MG63 (cell line): ENCODE data around the gene TRIM49. TPM values are rescaled to one million over a fixed set of nuclear protein-coding genes. Genes with fewer than 3 reads are reported as not detected.
"Not testable (repeated sequence)": the region's sequence is repeated elsewhere in the genome, so short reads cannot be mapped to it uniquely, and the experiment has no call there.

Experiments used
- DNase-seq: peaks from one replicate; pipeline ENCODE4 v3.0.0-alpha.2; 2020
- H3K27me3 ChIP-seq: fragments of 250-450 bp; sonication (Bioruptor Pico); 2 replicates; pipeline ENCODE4 v1.5.1; 2020; ENCODE audit warnings: mild to moderate bottlenecking, moderate library complexity
- H3K36me3 ChIP-seq: fragments of 250-450 bp; sonication (Bioruptor Pico); 2 replicates; pipeline ENCODE4 v1.5.1; 2020; ENCODE audit warnings: mild to moderate bottlenecking, moderate library complexity
- H3K4me3 ChIP-seq: fragments of 250-450 bp; sonication (Bioruptor Pico); 2 replicates; pipeline ENCODE4 v1.5.1; 2020; ENCODE audit warnings: mild to moderate bottlenecking, moderate library complexity
- H3K9me3 ChIP-seq: fragments of 250-450 bp; sonication (Bioruptor Pico); 2 replicates; pipeline ENCODE4 v1.5.1; 2020; ENCODE audit warnings: mild to moderate bottlenecking, moderate library complexity
- total RNA-seq: library from RNA; depleted of rRNA; stranded (reverse); fragments of >200 nt; shearing (Covaris generic); gene quantifications from 2 replicates; pipeline ENCODE4 v1.2.3, GENCODE V29; 2014; ENCODE audit warnings: low replicate concordance; rRNA removed

Gene TRIM49, protein sequence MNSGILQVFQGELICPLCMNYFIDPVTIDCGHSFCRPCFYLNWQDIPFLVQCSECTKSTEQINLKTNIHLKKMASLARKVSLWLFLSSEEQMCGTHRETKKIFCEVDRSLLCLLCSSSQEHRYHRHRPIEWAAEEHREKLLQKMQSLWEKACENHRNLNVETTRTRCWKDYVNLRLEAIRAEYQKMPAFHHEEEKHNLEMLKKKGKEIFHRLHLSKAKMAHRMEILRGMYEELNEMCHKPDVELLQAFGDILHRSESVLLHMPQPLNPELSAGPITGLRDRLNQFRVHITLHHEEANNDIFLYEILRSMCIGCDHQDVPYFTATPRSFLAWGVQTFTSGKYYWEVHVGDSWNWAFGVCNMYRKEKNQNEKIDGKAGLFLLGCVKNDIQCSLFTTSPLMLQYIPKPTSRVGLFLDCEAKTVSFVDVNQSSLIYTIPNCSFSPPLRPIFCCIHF
- not detected in 2 replicates for total RNA-seq

DNA sequence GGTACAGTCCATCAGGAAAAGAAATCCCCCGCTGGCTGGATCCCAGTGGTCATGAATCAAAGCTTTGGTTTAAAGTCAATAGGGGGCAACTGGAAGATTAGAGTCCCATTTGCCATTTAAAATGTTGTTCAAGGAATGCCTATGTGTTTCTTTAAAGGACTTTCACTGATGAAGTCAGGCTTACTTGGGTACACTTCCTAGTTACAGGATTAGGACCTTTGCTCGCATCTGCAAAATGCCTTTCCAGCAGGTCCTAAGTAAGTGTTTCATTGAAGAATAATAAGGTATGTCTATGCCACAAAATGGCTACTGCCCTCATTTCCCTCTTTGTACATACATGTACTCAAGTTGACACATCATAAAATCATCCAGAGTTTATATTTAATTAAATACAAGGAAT lies at the start of gene TRIM49:
TRIM49 (minus strand) TSS at position 101 of the 400 bp plus-strand sequence. CDS start 4,106 bp downstream, outside the sequence.
- not testable (repeated sequence) for H3K36me3 ChIP-seq, H3K4me3 ChIP-seq, H3K27me3 ChIP-seq, DNase-seq, H3K9me3 ChIP-seq

DNA sequence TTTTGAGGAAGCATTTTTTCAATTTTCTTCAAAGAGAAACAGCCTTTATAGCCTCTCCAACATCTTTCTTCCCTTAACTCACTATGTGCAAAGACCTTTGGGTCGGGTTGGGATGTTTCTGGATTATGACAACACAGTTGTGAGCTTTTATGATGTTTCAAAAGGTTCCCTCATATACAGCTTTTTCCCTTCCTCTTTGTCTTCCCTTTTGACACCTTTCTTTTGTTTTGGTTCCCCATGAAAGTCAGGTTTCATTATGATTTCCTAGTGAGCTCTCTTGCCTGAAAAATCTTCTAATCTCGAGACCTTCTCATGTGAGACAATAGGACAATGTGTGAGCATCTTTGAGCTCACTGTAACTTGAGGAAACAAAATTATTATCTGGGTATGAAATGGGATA lies 18.3 kb upstream of the TRIM49 start:
- not testable (repeated sequence) for H3K36me3 ChIP-seq, H3K27me3 ChIP-seq, H3K4me3 ChIP-seq, DNase-seq, H3K9me3 ChIP-seq

DNA sequence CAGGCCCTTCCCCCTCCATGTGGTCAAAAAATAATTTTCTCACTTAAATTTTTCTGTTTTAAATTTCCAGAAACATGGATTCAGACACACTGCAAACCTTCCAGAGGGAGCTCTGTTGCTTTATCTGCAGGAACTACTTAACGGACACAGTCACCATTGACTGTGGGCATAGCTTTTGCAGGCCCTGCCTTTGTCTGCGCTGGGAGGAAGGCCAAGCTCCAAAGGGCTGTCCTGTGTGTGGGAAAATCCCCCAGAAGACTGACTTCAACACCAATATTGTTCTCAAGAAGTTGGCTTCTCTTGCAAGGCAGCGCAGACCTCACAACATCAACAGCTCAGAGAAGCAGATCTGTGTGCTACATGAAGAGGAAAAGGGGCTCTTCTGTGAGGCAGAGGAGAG lies 11.6 kb upstream of the TRIM49 start:
- H3K36me3 ChIP-seq, DNase-seq, H3K4me3 ChIP-seq, H3K9me3 ChIP-seq, H3K27me3 ChIP-seq: not testable (repeated sequence)

DNA sequence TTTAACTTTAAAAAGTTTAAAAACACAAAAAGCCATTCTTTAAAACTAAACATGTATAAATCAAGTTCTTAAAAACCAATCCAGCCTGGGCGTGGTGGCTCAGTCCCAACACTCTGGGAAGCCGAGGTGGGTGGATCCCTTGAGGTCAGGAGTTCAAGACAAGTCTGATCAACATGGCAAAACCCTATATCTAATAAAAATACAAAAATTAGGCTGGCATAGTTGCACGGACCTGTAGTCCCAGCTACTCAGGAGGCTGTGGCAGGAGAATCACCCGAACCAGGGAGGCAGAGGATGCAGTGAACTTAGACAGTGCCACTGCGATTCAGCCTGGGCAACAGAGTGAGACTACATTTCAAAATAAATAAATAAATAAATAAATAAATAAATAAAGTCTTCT lies 5.2 kb upstream of the TRIM49 start:
- not testable (repeated sequence) for H3K9me3 ChIP-seq, H3K27me3 ChIP-seq, H3K4me3 ChIP-seq, DNase-seq, H3K36me3 ChIP-seq

DNA sequence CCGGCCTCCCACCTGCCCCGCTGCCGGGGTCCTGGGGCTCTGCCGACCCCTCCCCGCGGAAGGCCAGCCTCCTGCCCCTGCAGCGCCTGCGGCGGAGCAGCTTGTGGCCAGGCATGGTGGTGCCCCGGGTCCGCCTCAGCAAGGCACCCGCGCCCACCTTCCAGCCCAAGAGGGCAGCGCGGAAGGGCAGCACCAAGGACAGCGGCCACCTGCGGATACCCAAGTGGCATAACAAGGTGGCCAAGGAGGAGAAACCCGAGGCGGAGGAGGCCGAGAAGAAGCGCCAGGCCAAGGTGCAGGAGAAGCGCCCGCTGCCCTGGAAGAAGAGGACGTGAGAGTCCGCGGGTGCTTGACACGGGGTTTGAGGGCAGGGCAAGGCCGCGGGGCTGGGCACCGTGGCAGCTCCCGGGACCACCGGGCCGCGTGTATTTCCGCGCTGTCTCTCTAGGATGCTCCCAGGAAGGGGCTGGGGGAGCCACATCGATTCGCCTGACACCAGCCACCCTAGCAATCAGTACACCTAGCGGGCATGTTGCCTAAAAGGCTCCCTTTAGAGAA lies 20.8 kb downstream of the TRIM49 start:
- H3K36me3 ChIP-seq, H3K9me3 ChIP-seq, DNase-seq, H3K4me3 ChIP-seq, H3K27me3 ChIP-seq: not testable (repeated sequence)

DNA sequence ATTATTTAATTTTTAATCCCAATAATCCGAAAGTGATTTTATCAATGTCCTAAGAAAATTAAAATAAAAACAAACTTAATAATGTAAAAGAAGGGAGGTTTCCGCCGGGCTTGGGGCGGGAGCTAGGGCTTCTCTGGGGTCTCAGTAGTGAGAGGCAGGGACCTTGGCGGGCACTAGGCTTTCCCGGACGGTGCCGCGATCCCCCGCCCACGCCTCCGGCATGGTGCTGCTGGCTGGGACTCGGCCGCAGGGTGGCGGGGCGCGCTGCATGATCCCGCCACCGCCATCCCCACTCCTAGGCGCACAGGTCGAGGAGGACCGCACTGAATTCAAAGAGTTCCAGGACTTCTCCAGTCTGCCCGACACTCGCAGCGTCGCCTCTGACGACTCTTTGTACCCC lies 22.6 kb downstream of the TRIM49 start:
- H3K9me3 ChIP-seq, H3K36me3 ChIP-seq, H3K4me3 ChIP-seq, H3K27me3 ChIP-seq, DNase-seq: not testable (repeated sequence)

DNA sequence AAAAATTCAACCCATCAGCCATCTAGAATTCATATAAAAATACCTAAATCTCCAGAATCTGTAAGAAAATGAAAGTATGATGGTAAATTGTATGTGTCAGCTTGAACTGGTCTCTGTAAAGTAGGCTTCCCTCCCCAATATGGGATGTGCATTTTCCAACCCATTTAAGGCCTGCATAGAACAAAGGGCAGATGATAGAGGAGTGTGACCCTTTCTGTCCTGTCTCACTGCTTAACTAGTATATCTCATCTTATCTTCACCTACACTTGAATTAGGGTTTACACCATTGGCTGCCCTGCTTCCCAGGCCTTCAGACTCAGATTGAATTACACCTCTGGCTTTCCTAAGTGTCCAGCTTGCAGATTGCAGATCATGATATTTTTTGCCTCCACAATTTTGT lies 57.6 kb downstream of the TRIM49 start:
- H3K36me3 ChIP-seq, result not testable (repeated sequence)

More for the DNA sequence above, 57.6 kb downstream of the TRIM49 start:
- H3K4me3 ChIP-seq, H3K9me3 ChIP-seq, H3K27me3 ChIP-seq, DNase-seq: not testable (repeated sequence)

Other genes with a start within 250 kb of the TRIM49 start
- gene TRIM77, start 98.3 kb downstream of the TRIM49 start, total RNA-seq, result not detected in 2 replicates
- gene TRIM64B, start 69.9 kb upstream of the TRIM49 start, total RNA-seq, result not detected in 2 replicates
- gene TRIM49D1, start 113.7 kb upstream of the TRIM49 start, total RNA-seq, result not detected in 2 replicates
- not detected in 2 replicates for gene TRIM49D2, start 115.5 kb upstream of the TRIM49 start, total RNA-seq
- gene TRIM64, start 157.5 kb upstream of the TRIM49 start, total RNA-seq, result not detected in 2 replicates
- gene TRIM49C, start 222.5 kb upstream of the TRIM49 start, total RNA-seq, result not detected in 2 replicates